GM15510 (cell line): ENCODE data around the gene MINAR1.

ENCODE experiments used
- POLR2A ChIP-seq: IDR thresholded peaks from 3 replicates; pipeline ENCODE4 v1.6.1; 2011; ENCODE audit warnings: borderline replicate concordance; ENCODE audit not compliant: insufficient read length; ENCODE audit errors: extremely low read depth

MINAR1 gene, protein sequence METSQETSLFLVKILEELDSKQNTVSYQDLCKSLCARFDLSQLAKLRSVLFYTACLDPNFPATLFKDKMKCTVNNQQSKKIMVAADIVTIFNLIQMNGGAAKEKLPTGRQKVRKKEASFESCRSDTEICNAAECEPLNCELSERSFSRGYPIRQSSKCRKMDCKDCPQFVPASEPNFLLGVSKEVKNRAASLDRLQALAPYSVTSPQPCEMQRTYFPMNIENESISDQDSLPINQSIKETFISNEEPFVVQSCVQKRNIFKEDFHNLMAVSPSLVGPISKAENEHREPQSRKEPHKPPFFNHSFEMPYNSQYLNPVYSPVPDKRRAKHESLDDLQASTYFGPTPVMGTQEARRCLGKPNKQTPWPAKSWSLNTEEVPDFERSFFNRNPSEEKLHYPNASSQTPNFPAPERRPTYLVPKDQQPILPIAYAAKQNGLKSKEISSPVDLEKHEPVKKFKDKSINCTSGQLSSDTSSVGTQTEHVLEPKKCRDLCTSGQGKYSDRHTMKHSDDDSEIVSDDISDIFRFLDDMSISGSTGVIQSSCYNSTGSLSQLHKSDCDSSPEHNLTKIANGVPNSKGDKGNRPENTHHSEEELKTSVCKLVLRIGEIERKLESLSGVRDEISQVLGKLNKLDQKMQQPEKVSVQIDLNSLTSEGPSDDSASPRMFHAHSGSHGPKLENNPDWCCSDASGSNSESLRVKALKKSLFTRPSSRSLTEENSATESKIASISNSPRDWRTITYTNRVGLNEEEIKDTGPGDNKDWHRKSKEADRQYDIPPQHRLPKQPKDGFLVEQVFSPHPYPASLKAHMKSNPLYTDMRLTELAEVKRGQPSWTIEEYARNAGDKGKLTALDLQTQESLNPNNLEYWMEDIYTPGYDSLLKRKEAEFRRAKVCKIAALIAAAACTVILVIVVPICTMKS

GRCh38 chr15:79431636-79432344, at the start of gene MINAR1:
MINAR1 (plus strand) TSS chr15:79432336; CDS start chr15:79456148, 23,812 bp downstream.
- TF ChIP-seq POLR2A: no peak

GRCh38 chr15:79394231-79394630, 37.9 kb upstream of the MINAR1 start:
- no peak for TF ChIP-seq POLR2A

- TF ChIP-seq POLR2A: no peak
Observed at GRCh38 chr15:79396850-79397249, 35.3 kb upstream of the MINAR1 start.

DNA sequence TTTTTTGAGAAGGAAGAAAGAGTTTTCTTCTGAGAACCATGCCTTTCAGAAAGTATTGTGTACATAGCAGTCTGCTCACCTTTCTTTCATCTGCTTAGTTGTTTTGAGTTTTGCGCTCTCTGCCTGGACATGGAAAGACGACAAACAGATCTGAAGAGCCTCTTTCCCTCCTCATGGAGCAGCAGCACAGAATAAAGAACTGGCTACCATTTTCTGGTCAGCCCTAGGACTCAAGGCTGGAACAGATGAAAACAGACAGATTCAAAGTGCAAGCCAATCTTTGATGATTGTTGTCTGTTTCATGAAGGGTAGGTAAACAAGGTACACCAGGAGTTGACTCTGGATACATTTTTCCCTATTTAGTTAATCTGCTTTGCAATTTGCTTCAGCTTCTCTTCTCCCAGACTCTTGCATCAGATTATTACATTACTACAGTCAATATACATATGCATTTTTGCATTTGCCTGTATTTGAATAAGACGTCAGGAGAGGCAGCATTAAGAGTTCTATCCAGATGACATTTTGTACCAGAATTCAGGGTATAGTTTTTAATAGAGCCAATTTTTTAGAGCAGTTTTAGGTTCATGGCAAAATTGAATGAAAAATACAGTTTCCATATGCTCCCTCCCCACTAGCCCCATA, 34.7 kb upstream of the MINAR1 start:
- no peak for TF ChIP-seq POLR2A

DNA sequence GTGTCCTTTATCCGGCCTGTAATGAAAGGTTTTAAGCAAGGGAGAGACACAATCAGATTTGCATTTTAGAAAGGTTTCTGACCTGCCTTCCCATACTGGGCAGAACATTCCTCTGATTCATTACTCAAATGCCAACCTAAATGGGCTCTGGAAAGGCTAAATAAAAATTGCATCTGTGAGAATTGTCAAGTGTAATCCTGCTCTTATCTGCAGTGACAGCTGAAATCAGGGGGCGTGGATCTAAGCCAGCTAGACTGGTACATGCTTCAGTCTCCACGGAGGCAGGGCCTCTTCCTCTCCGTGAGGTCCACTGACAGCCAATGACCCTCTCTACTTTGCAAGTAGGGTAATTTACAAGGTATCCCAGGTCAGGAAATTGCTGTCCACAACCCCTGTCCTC, 32.5 kb upstream of the MINAR1 start:
- no peak for TF ChIP-seq POLR2A

DNA sequence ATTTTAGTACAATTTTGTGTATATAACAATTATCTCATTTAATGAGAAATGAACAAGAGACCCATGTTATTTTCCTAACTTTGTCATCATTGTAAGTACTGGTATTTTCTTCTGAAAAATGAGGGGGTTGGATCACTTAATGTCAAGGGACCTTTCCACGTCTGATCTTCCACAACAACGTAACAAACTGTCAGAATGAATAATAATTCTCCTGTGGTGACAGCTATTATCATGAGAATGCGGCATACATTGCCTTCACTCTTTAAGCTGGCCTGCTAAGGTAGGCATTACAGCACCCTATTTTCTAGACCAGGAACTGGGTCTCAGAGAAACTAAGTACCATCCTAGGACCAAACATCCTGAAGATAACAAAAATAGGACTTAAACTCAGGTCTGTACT, 31.5 kb upstream of the MINAR1 start:
- TF ChIP-seq POLR2A: no peak

DNA sequence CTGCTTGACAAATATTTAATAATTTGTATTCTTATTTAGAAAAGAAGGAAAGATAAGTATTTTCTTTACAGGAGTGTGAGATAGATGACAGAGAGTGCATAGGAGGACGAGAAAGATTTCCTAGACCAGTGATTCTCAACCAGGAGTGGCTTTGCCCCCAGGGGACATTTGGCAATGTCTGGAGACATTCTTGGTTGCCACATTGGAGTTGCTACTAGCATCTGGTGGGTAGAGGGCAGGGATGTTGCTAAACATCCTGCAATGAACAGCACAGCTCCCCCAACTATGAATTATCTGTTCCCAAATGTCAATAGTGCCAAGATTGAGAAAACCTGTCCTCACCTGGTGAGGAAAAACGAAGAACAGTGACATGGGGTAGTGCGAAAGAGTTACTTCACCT, 30.8 kb upstream of the MINAR1 start:
- no peak for TF ChIP-seq POLR2A

DNA sequence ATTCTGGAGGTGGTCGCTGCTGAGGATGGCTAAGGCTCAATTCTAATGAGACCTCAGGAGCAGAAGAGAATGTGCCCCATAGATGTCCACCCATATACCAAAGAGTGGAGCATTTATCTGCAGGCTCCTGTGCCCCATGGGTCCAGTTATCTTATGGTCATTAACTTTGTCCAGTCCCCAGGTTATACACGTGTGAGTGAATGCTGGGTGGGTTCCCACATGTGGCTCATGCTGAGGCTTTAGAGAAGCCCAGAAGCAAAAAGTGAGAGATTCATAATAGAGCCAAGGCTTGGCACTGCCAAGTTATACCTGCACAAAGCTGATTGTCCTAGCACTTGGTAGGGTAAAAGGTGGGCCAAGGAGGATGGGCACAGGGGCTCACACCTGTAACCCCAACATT, 30.0 kb upstream of the MINAR1 start:
- TF ChIP-seq POLR2A: no peak

GRCh38 chr15:79403501-79403900, 28.6 kb upstream of the MINAR1 start:
- no peak for TF ChIP-seq POLR2A

DNA sequence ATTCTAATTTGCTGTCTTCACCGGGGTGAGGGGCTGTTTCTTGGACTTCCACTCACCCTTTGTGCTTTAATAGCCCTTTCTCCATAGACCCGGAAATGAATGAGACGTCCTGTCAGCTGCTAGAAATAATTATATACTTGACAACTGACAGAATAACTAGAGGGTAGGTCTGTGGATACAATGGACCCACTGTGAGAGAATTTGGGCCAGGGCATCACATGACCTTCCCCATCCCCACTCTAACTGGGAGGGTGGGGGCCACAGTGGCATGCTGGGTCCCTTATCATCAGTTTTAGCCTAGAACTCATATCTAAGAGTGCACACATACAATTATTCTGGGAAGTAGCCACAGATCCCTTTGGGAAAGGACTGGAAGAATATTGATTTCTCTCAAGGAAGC, 25.9 kb upstream of the MINAR1 start:
- TF ChIP-seq POLR2A: no peak

GRCh38 chr15:79408041-79408440, 24.1 kb upstream of the MINAR1 start:
- no peak for TF ChIP-seq POLR2A

DNA sequence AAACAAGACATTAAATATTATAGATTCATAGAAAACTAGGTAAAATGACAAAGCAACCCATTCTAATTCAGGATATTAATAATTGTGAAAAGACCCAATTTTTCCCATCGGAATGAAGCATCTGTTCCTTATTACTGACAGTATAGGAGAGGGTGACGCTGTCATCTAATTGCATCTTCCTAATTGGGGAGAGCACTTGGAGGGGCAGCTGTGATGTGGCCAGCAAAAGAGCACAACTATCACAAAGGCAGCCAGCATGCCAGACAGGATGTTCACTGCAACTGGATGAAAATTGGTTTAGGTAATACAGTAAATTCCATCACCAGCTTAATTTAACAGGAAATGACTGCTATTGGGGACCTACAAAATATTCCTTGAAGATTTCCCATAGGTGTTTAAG, 21.9 kb upstream of the MINAR1 start:
- no peak for TF ChIP-seq POLR2A

GRCh38 chr15:79412010-79412409, 20.1 kb upstream of the MINAR1 start:
- TF ChIP-seq POLR2A: no peak

GRCh38 chr15:79412429-79412828, 19.7 kb upstream of the MINAR1 start:
- TF ChIP-seq POLR2A: no peak
